T1000 (cell line): ENCODE measurements around the gene CLDN9.
"Not testable (repeated sequence)": the region's sequence is repeated elsewhere in the genome, so short reads cannot be mapped to it uniquely, and the experiment has no call there.

ENCODE experiments used
- DNase-seq: peaks from one replicate; lab custom pipeline; 2025; ENCODE audit warnings: mixed read lengths; lab: John Stamatoyannopoulos, UW

CLDN9 gene

DNA sequence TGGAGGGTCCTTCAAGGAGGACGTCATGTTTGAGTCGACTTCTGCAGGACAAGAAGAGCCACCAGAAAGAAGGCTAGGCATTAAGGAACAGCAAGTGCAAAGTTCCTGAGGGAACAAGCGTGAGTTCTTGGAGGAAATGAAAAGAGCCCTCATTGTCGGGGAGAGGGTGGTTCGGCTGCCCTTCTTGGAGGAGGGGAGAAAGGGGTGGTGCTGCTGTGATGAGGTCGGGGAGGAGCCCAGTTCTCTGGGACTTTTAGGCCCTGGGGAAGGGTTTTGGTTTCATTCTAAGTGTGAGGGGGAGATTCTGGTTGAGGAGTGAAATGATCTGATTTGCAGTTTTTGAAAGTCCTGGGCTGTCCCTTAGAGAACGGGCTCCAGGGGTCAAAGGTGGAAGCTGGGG is 19.9 kb downstream of the CLDN9 start:
- no peak for DNase-seq

DNA sequence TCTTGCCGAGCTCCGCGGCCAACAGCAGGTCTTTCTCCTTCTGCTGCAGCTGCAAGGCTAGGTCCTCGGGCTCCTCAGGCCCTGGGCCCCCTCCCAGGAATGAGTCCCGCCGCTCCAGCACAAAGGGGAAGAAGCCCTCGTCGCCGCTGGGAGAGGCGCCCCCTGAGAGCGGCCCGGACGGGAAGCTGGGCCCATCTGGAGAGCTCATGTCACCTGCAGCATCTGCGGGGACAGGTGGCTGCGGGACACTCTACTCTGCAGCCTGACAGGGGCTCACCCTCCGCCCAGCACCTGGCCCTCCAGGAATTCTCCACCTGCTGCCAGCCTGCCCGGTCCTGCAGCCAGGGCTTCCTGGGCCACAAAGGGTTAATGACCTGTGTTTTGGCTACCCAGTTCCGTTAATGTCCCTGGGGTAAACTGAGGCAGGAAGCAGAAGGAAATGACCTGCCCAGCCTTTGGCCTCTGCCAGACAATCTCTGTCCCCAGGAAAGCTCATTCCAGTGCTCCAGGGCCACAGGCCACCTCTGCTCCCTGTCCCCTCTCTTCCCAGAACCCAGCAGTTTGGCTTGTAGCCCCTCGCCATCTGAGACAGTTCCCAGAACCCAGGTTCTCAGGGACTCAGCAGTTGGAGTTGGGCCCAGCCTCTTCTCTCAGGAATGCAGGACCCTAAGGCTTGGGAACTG is 22.7 kb downstream of the CLDN9 start:
- DNase-seq, result no peak

DNA sequence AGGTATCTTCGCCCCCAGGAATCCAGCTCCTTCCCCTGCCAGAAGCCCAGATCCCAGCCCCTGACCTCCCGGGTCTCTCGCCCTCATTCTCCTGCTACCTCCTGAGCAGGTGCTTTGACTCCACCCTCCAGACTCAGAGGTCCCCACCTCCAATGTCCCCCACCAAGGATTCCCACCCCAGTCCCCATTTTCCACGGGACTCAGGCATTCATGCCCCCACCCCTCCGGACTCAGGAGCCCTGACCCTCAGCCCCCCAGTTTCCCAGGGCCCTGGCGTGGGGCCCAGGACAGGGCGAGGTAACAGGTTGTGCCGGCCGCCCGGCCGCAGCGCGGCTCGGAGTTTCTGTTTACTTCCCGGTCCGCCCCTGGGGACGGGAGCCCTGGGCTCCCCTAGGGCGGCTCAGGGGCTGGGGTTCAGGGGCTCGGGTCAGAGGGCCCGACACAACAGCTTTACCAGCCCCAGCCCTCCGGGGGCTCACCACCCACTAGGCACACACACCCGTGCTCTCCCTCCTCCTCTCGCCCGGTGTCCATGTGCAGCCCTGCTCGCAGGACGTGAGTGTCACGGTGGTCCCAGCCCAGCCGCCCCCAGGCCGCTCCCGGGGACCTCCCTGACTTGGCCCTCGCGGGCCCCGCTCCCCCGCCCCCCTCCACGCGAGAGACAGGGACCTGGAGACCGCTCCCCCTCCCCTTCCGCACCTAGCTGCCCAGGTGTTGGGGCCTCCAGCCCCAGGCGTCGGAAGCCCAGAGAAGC is 23.4 kb downstream of the CLDN9 start:
- DNase-seq, result no peak

DNA sequence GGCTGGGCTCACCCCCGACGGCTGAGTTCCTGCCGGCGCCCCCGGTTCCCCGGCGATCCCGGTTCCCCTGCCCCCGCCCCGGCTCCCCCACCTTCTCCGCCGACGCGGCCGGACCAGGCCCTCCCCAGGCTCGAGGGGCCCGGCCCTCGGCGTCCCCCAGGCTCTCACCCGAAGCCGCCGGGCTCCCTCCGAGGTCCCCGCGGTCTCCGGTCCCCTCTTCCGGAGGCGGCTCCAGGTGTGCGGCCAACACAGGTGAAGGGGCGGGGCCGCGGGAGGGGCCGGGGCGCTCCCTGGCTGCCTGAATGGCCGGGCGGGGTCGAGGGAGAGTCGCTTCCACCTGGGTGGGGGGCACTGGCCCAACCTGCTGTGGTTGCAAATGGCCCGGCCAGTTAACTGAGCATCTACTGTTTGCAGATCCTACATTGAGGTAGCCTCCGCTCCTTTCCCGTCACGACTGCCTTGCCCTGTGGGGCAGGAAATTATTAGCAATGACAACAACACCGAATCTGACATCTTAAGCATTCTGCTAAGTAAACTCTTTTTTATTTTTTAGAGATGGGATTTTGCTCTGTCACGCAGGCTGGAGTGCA is 24.1 kb downstream of the CLDN9 start, which contains the start of gene BICDL2:
Gene BICDL2, minus strand, starts transcription at position 219 of the 590 bp plus-strand sequence. CDS start 1,448 bp downstream, outside the sequence.
- no peak for DNase-seq

DNA sequence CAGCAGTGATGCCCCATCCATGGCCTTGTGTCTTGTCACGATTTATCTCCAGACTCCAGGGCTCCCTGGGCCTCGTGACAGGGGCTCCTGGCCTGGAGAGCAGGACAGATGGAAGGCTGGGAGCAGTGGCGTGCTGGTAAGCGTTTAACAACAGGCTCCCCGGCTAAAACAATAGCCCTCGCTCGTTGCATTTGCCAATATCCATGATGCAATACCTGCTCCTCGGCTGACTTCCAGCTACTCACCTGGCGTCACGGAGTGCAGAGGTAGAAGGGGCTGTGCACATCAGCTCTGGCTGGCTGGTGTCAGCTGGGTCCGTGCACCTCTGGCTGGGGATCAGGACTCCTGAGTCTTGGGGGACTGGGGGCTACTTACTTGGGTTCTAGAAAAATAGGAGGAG is 25.5 kb downstream of the CLDN9 start:
- no peak for DNase-seq

DNA sequence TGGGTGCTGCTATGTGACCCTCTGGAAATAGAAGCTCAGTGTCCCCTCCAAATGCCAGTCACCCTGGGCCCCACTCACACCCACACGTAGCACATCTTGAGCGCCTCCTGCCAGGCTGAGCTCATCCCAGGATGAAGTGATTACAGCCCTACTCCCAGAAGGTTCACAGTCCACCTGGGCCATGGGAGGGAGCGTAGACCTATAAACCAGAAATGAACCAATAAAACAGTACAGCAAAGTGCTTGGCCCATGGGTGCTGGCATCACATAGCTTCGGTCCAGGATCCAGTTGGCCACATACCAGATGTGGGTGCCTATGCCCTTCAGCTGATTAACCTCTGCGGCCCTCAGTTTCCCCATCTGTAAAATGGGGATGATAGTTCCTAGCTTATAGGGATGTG is 26.2 kb downstream of the CLDN9 start:
- no peak for DNase-seq

DNA sequence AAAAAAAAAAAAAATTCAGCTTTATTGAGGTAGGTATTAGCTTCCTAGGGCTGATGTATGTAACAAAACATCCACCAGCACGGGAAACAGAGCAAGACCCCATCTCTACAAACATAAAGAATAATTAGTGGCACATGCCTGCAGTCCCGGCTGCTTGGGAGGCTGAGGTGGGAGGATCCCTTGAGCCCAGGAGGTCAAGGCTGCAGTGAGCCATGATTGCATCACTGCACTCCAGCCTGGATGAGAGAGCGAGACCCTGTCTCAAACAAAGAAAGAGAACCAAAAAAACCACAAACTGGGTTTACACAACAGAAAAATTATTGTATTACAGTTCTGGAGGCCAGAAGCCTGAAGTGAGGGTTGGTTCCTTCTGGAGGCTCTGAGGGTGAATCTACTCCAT is 29.7 kb downstream of the CLDN9 start:
- DNase-seq, result no peak

DNA sequence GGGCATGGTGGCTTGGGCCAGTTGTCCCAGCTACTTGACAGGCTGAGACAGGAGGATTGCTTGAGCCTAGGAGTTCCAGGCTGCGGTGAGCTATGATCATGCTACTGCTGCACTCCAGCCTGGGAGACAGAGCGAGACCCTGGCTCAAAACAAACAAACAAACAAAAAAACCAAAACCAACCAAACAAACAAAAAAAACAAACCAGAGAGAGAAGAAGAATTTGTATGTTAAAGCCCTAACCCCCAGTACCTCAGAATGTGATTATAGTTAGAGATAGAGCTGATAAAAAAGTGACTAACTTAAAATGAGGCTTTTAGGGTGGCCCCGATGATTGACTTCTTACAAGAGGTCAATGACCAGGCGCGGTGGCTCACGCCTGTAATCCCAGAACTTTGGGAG is 32.0 kb downstream of the CLDN9 start:
- no peak for DNase-seq

DNA sequence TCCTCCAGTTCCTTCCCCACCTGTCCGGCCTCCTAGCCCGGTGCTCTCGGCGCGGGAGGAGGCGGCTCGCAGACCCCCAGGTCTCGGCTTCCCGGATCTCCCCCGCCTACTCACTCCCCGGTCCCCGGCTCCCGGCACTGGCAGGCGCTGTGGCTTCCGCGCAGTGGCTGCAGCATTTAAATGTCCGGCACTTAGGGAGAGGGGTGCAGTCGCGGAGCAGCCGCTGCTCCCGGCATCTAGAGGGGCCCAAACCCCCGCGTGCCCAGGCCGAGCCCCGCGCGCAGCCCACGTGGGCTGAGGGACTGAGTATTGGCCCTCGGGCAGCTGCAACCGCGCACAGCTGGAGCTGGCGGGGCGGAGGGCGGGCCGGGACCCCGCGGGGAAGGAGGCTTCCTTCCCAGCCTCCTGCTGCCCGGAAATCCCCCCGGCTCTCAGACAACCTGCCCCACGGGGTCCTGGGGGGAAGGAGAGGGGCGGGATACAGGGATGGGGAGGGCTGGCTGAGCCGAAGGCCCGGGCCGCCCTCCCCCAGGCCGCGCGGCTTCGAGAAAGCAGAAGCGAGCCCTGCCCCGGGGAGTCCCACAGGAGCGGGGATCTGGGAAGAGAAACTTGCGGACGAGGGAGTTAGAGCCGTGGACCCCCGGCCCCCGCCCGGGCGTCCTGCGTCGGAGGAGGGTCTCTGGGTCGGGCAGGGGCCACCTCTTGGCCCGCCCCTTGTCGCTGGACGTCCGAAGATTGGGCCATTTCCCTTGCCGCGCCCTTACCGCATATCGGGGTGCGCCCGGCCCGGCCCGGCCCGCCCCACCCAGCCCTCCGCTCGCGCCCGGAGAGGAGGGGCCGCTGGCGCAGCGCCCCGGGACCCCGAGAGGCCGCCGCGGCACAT is 33.3 kb downstream of the CLDN9 start, which contains the start of gene MMP25:
Gene MMP25, plus strand, starts transcription at position 804 of the 883 bp plus-strand sequence. CDS start 357 bp downstream, outside the sequence.
- no peak for DNase-seq

DNA sequence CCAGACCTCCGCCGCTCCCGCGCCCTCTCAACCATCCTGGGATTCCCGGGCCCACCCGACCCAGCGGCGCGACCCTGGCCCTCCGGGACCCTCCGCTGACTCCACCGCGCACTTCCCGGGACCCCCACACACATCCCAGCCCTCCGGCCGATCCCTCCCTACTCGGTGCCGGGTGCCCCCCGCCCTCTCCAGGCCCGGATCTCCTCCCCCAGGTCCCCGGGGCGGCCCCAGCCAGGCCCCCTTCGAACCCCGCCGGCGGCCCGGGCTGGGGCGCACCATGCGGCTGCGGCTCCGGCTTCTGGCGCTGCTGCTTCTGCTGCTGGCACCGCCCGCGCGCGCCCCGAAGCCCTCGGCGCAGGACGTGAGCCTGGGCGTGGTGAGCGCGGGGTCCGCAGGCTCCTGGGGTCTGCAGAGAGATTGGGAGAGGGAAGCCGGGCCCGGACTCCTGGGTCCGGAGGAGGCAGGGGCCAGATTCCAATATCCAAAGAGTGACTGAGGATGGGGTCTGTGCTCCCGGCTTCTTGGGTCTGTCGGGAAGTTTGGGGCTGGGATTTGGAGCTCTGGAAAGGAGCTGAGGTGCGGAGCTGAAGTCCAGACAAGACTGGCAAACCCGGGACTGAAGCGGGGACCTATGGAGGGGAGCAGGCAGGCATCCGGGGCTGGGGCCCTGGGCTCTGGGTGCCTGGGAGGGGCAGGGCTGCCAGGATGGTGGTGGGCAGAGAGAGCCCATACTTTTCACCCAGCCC is 34.1 kb downstream of the CLDN9 start:
- DNase-seq, result no peak

DNA sequence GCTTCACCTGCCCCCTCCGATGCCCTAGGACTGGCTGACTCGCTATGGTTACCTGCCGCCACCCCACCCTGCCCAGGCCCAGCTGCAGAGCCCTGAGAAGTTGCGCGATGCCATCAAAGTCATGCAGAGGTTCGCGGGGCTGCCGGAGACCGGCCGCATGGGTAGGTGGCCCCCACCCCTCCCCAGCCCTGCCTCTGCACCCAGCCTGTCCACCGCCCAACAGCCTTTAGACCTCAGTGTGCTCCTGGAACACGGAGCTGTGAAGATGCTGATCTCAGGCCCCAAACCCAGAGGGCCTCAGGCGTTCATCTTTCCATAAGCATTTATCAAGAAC is 34.6 kb downstream of the CLDN9 start:
- DNase-seq, result no peak

DNA sequence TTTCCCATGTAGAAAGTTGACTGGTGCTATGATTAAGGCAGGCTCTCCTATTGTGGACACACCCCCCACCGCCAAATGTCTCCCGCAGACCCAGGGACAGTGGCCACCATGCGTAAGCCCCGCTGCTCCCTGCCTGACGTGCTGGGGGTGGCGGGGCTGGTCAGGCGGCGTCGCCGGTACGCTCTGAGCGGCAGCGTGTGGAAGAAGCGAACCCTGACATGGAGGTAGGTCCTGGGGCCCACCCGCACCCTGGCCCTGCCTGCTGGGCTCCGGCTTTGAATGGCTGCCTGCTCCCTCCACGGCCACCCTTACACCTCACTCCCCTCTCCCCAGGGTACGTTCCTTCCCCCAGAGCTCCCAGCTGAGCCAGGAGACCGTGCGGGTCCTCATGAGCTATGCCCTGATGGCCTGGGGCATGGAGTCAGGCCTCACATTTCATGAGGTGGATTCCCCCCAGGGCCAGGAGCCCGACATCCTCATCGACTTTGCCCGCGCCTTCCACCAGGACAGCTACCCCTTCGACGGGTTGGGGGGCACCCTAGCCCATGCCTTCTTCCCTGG is 37.3 kb downstream of the CLDN9 start:
- DNase-seq, result no peak

DNA sequence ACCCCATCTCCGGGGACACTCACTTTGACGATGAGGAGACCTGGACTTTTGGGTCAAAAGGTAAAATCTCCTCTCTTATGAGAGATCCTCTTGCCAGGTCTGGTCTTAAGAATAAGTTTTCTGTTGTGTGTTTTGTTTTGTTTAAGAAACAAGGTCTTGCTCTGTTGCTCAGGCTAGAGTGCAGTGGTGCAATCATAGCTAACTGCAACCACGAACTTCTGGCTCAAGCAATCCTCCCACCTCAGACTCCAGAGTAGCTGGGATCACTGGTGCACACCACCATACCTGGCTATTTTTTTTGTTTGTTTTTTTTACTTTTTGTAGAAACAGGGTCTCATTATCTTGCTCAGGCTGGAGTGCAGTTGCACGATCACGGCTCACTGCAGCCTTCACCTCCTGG is 37.8 kb downstream of the CLDN9 start:
- no peak for DNase-seq

DNA sequence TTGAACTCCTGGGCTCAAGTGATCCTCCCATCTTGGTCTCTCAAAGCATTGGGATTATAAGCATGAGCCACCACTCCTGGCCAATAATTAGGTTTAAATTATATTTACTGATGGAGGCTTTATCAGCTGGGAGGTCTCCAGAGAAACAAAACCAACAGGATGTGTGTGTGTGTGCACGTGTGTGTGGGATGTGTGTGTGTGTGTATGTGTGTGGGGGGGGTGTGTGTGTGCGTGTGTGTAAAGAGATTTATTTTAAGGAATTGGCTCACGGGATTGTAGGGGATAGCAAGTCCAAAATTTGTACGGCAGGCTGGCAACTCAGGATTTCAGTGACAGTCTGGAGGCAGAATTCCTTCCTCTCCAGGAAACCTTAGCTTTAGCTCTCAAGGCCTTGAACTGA is 38.3 kb downstream of the CLDN9 start:
- no peak for DNase-seq

DNA sequence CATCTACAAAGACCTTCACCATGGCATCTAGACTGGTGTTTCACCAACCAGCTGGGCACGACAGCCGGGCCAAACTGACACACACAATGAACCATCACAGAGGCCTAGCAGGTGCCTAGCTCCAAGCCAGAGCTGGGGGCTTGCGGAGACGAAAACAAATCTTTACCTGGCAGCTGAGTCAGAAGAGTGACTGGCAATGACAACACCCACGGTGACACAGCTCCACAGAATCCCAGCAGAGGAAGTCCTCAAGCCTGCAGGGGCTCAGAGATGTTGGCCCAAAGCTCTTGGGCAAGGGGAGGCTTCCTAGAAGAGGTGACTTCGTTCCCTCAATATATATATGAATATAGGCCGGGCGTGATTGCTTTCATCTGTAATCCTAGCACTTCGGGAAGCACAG is 38.8 kb downstream of the CLDN9 start:
- DNase-seq, result no peak

DNA sequence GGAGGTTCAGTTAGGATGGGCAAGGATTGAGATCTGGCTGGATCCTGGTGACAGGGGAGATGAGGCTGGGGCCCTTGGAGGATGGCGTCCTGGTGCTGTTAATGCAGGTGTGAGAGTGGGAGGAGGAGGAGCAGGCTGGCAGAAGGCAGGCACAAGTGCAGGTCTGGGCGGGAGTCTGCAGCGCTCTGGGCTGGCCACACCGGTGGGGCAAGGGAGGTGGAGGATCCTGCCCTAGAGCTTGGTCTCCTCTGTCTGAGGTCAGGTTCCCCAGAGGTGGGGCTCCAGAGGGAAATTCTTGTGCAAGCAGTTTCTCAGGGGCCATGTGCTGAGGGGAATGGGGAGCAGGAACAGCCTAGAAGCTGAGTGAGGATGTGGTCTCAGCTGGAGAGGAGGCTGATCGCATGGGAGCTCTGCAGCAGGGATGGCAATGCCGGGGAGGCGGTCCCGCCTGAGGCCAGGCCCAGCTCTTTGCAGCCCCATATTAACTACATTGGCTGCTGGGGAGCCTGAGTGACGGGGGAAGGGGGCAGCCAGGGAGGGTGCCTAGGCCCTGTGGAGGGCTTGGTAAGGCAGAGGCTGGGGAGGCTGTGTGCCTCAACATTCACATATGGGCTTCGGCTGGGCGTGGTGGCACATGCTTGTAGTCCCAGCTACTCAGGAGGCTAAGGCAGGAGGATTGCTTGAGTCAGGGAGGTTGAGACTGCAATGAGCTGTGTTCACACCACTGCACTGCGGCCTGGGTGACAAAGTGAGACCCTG is 40.0 kb downstream of the CLDN9 start:
- DNase-seq, result not testable (repeated sequence)

DNA sequence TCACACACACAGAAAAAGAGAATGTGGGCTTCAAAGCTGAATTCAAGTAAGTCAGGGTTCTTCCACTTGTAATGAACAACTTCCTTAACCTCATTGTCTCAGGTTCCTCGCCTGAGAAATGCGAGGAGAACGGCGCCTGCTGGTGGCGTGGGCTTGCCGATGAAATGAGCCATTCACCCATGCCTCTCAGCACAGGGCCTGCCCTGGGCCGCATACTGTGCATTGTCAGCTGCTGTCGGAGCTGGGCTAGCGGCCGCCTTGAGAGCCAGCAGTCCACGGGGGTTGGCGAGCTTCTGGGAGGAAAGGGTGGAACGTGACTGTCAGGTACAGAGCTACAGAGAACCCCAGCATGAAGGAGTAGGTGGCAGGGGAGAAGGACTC is 40.6 kb downstream of the CLDN9 start:
- not testable (repeated sequence) for DNase-seq

DNA sequence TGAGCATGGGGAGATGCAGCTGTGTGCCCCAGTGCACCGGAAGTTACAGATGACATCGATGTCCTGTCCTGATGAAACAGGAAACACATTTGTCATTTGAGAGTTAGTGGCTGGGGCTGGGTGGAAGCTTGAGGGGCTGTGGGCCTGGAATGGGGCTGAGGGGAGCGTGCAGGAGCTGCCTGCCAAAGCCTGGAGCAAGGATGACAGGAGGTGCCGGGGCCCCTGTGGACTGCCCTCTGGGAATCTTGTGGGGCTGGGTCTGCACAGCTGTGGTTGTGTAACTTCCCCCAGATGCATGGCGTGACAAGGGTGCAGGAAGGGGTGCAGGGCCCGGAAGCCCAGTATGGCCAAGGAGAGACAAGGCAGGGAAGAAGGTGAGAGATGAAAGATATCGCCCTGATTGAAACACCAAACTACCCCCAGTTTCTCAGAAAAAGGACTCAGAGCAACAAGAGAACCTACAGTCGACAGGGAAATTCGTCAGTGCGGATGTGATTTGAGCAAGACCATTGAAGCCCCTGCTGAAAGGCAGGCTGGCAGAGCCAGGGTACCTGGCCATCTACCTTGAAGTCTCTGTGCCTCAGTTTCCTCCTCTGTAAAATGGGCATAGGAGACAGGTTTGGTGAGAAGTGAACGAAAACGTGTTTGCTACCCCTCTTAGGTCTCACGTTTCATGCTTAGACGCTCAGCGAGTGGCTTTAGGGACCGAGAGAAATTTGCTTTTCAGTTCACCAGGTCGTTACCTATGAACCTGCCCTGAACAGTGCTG is 42.4 kb downstream of the CLDN9 start:
- DNase-seq, result no peak

DNA sequence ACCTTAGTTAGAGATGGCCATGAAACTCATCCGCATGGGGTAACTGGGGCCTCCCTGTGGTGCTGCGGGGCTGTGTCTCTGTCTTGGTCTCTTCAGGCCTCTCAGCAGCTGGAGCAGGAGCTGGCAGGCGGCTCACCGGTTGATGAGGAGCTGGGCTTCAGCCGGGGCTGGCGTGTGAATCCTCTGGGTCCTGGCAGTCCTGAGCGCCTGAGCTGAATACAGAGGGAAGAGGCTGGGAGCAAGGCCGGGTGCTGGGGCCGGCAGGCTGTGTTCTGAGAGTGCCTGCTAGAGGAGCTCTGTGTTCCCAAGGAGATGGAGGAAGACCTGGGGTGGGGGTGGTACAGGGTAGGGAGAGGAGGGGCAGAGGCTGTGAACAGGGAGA is 43.0 kb downstream of the CLDN9 start:
- DNase-seq, result not testable (repeated sequence)
